SK-N-SH (cell line): ENCODE measurements around the gene SERPINI1. TPM values are rescaled to one million over a fixed set of nuclear protein-coding genes. Genes with fewer than 3 reads are reported as not detected.

Experiments
- CTCF ChIA-PET: fragments of 300-600, 350-600 bp; formaldehyde crosslinking; extraction: SDS; loops from one replicate; lab custom pipeline; 2021; lab: Yijun Ruan, JAX
- POLR2A ChIA-PET: fragments of 350-600 bp; sonication (Branson Sonifier 250); formaldehyde crosslinking; extraction: SDS; loops from one replicate; lab custom pipeline; 2020; ENCODE audit warnings: antibody characterized with exemption, inconsistent platforms; lab: Yijun Ruan, JAX
- DNase-seq: peaks from one replicate; pipeline ENCODE4 v3.0.0; 2012
- H2AFZ ChIP-seq: fragments of 200-600 bp; sonication (generic); 2 replicates; pipeline ENCODE4 v1.8.1; 2016; ENCODE audit warnings: antibody characterized with exemption, mild to moderate bottlenecking, low read depth
- H3F3A ChIP-seq: fragments of 200-600 bp; sonication (generic); replicated peaks from 2 replicates; pipeline ENCODE3; 2016; ENCODE audit warnings: antibody characterized with exemption, mild to moderate bottlenecking; ENCODE audit not compliant: insufficient read depth
- H3K27ac ChIP-seq, 2 experiments: fragments of 200-500 bp in 1 of 2; fragments of 200-600 bp in 1 of 2; sonication (Bioruptor generic) in 1 of 2; sonication (generic), shearing (Covaris generic) in 1 of 2; 2 replicates each; pipeline versions ENCODE4 v1.5.1 to v1.6.1; 2014 to 2016; ENCODE audit warnings: low read depth in 2 of 2, inconsistent platforms in 1 of 2, low read length in 1 of 2, mild to moderate bottlenecking in 1 of 2, mixed read lengths in 1 of 2
- H3K27me3 ChIP-seq: fragments of 200-600 bp; sonication (generic), shearing (Covaris generic); 2 replicates; pipeline ENCODE4 v1.6.1; 2016; ENCODE audit warnings: mixed run types; ENCODE audit not compliant: insufficient read depth
- H3K36me3 ChIP-seq, 2 experiments: fragments of 200-500 bp in 1 of 2; fragments of 200-600 bp in 1 of 2; sonication (Bioruptor generic) in 1 of 2; sonication (generic) in 1 of 2; replicated peaks in 1 of 2; 2 replicates each; pipeline versions ENCODE3 to v1.5.1; 2014 to 2016; ENCODE audit warnings: low read length in 1 of 2, mild to moderate bottlenecking in 1 of 2; ENCODE audit not compliant: insufficient read depth in 2 of 2, control insufficient read depth in 1 of 2
- H3K4me1 ChIP-seq, 2 experiments: fragments of 200-500 bp in 1 of 2; fragments of 200-600 bp in 1 of 2; sonication (Bioruptor generic) in 1 of 2; sonication (generic), shearing (Covaris generic) in 1 of 2; 2 replicates each; pipeline versions ENCODE4 v1.5.1 to v1.6.1; 2014 to 2016; ENCODE audit warnings: low read depth in 1 of 2, low read length in 1 of 2, mixed run types in 1 of 2; ENCODE audit not compliant: insufficient read depth in 2 of 2, control insufficient read depth in 1 of 2
- H3K4me2 ChIP-seq: fragments of 200-600 bp; sonication (generic), shearing (Covaris generic); 2 replicates; pipeline ENCODE4 v1.6.1; 2017; ENCODE audit warnings: mixed run types
- H3K4me3 ChIP-seq, 2 experiments: fragments of 200-500 bp in 1 of 2; fragments of 200-600 bp in 1 of 2; sonication (Bioruptor generic) in 1 of 2; sonication (generic), shearing (Covaris generic) in 1 of 2; 2 replicates each; pipeline versions ENCODE4 v1.5.1 to v1.8.1; 2014 to 2016; ENCODE audit warnings: low read depth in 2 of 2, inconsistent platforms in 1 of 2, low read length in 1 of 2, mild to moderate bottlenecking in 1 of 2, mixed read lengths in 1 of 2, moderate library complexity in 1 of 2
- H3K79me2 ChIP-seq: fragments of 200-600 bp; sonication (generic); 2 replicates; pipeline ENCODE4 v1.8.1; 2017; ENCODE audit warnings: mild to moderate bottlenecking; ENCODE audit not compliant: insufficient read depth
- H3K9ac ChIP-seq: fragments of 200-600 bp; sonication (generic); 2 replicates; pipeline ENCODE4 v1.6.1; 2017; ENCODE audit warnings: mixed run types
- H3K9me2 ChIP-seq: fragments of 200-600 bp; sonication (generic); 2 replicates; pipeline ENCODE4 v1.6.1; 2017; ENCODE audit warnings: mixed run types
- H3K9me3 ChIP-seq: fragments of 200-600 bp; sonication (generic); 2 replicates; pipeline ENCODE4 v1.6.1; 2017; ENCODE audit warnings: mixed run types, mild to moderate bottlenecking, moderate library complexity
- H4K20me1 ChIP-seq: fragments of 200-600 bp; sonication (generic); 2 replicates; pipeline ENCODE4 v1.6.1; 2017; ENCODE audit warnings: mild to moderate bottlenecking, mixed run types; ENCODE audit not compliant: insufficient read depth
- ELF1 ChIP-seq: IDR thresholded peaks from 2 replicates; pipeline ENCODE4 v1.4.0; 2012
- MXI1 ChIP-seq: IDR thresholded peaks from 2 replicates; pipeline ENCODE4 v1.6.1; 2012; ENCODE audit warnings: mild to moderate bottlenecking, low read depth, low read length, improper control_type of control experiment
- NFIC ChIP-seq: IDR thresholded peaks from 2 replicates; pipeline ENCODE4 v1.4.0; 2012; ENCODE audit warnings: borderline replicate concordance
- NRF1 ChIP-seq: IDR thresholded peaks from 2 replicates; pipeline ENCODE4 v1.6.1; 2012; ENCODE audit warnings: low read depth, mild to moderate bottlenecking, low read length
- RXRA ChIP-seq: IDR thresholded peaks from 2 replicates; pipeline ENCODE4 v1.4.0; 2012; ENCODE audit warnings: low read depth, mild to moderate bottlenecking, borderline replicate concordance
- TAF1 ChIP-seq: IDR thresholded peaks from 2 replicates; pipeline ENCODE4 v1.6.1; 2012; ENCODE audit warnings: low read depth, mild to moderate bottlenecking, low read length, moderate library complexity, borderline replicate concordance
- TCF12 ChIP-seq: IDR thresholded peaks from 2 replicates; pipeline ENCODE4 v1.4.0; 2012
- WGBS: methylation state at CpG from one replicate; pipeline ENCODE4 v1.1.6; 2017; ENCODE audit warnings: low lambda C conversion rate; 5-methylcytosine and 5-hydroxymethylcytosine counted together
- polyA plus RNA-seq, 3 experiments: library from polyadenylated mRNA; depleted of rRNA; stranded (reverse); fragments of >200 nt; gene quantifications; 2 replicates each; pipeline ENCODE4 v1.2.3, GENCODE V29; 2012
- TF ChIP-seq, protein P1 (sequence below): IDR thresholded peaks from 2 replicates; pipeline ENCODE4 v1.4.0; 2012; ENCODE audit warnings: low read depth, borderline replicate concordance
- TF ChIP-seq, protein P2 (sequence below): fragments of 150-350 bp; IDR thresholded peaks from 2 replicates; pipeline ENCODE4 v1.6.1; 2017; ENCODE audit warnings: antibody characterized with exemption, low read length, low read depth, borderline replicate concordance
- TF ChIP-seq, protein P3 (sequence below): IDR thresholded peaks from 2 replicates; pipeline ENCODE4 v1.6.1; 2012; ENCODE audit warnings: mild to moderate bottlenecking, low read depth, low read length, moderate library complexity
- TF ChIP-seq, protein P4 (sequence below): IDR thresholded peaks from 2 replicates; pipeline ENCODE4 v1.4.0; 2012; ENCODE audit warnings: low read depth
- TF ChIP-seq, protein P5 (sequence below): fragments of 150-350 bp; IDR thresholded peaks from 2 replicates; pipeline ENCODE4 v1.6.1; 2016; ENCODE audit warnings: mild to moderate bottlenecking, low read depth, low read length
- TF ChIP-seq, protein P6 (sequence below): IDR thresholded peaks from 2 replicates; pipeline ENCODE4 v1.4.0; 2012; ENCODE audit warnings: low read depth, borderline replicate concordance
- TF ChIP-seq, protein P7 (sequence below): fragments of 200-600 bp; sonication (generic); IDR thresholded peaks from 2 replicates; pipeline ENCODE4 v1.6.1; 2017; ENCODE audit warnings: antibody characterized with exemption, mild to moderate bottlenecking, moderate library complexity

SERPINI1 gene
- polyA plus RNA-seq, 1 of the 3 experiments (the other 2 are of a cell fraction): 1.9 TPM

DNA sequence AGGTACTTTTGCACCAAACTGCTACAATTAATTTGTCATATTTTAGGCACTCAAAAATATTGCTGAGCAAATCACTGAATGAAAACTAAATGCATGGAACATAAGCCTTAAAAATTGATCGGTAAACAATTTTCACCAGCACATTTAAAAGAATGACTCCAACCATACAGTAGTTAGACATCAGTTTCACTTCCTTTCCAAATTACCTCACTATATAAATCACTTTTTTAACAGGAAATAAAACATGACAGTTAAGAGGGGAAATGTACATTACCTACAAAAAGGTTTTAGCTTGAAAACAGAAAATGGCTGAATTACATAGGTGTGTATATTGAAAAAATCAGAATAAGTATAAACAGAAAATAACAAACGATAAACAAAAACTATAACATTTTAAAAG, 108.4 kb downstream of the SERPINI1 start:
- WGBS: 71% methylated on average over 2 of the region's 2 CpGs

DNA sequence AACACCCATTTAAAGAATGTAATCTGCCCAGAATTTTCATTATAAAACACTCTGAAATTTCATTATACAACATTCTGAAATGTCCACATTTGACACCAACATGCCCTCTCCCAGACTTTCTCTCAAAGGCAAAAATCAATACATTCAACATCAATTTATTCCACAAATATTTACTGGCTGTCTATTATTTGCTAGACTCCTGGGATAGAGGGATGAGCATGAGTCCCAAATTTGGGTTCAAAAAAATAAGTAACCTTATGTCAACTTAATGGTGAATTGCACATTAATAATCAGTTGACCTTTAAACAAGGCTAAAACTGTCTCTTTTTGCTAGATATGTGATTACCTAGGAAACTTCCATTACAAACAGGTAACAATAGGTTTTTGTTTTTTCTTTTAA, 109.0 kb downstream of the SERPINI1 start:
- H3K4me1 ChIP-seq: no peaks in the 10 kb centered on the region
- no peaks in the 10 kb centered on the region for H4K20me1 ChIP-seq
- H3K27me3 ChIP-seq: no peaks in the 10 kb centered on the region
- H3K36me3 ChIP-seq: no peaks in the 10 kb centered on the region
- no peak overlapping the region for H3K27ac ChIP-seq
- ChIA-PET CTCF (no interaction called here), POLR2A (no interaction called here)
- H3K79me2 ChIP-seq: no peaks in the 10 kb centered on the region
- no peak overlapping the region for H3K4me3 ChIP-seq
- no peaks in the 10 kb centered on the region for H3K9me3 ChIP-seq
- H3K9ac ChIP-seq: no peak overlapping the region
- no peak for DNase-seq
- no peaks in the 10 kb centered on the region for H3F3A ChIP-seq
- no peak overlapping the region for H2AFZ ChIP-seq
- H3K4me2 ChIP-seq: no peak overlapping the region
- H3K9me2 ChIP-seq: no peaks in the 10 kb centered on the region
- TF ChIP-seq NRF1: no peak
- TF ChIP-seq, protein P1, sequence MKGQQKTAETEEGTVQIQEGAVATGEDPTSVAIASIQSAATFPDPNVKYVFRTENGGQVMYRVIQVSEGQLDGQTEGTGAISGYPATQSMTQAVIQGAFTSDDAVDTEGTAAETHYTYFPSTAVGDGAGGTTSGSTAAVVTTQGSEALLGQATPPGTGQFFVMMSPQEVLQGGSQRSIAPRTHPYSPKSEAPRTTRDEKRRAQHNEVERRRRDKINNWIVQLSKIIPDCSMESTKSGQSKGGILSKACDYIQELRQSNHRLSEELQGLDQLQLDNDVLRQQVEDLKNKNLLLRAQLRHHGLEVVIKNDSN: no peak
- TF ChIP-seq TCF12: no peak
- TF ChIP-seq, protein P2, sequence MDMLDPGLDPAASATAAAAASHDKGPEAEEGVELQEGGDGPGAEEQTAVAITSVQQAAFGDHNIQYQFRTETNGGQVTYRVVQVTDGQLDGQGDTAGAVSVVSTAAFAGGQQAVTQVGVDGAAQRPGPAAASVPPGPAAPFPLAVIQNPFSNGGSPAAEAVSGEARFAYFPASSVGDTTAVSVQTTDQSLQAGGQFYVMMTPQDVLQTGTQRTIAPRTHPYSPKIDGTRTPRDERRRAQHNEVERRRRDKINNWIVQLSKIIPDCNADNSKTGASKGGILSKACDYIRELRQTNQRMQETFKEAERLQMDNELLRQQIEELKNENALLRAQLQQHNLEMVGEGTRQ: no peak
- no peak for TF ChIP-seq NFIC
- no peak for TF ChIP-seq RXRA
- TF ChIP-seq ELF1: no peak
- TF ChIP-seq, protein P3, sequence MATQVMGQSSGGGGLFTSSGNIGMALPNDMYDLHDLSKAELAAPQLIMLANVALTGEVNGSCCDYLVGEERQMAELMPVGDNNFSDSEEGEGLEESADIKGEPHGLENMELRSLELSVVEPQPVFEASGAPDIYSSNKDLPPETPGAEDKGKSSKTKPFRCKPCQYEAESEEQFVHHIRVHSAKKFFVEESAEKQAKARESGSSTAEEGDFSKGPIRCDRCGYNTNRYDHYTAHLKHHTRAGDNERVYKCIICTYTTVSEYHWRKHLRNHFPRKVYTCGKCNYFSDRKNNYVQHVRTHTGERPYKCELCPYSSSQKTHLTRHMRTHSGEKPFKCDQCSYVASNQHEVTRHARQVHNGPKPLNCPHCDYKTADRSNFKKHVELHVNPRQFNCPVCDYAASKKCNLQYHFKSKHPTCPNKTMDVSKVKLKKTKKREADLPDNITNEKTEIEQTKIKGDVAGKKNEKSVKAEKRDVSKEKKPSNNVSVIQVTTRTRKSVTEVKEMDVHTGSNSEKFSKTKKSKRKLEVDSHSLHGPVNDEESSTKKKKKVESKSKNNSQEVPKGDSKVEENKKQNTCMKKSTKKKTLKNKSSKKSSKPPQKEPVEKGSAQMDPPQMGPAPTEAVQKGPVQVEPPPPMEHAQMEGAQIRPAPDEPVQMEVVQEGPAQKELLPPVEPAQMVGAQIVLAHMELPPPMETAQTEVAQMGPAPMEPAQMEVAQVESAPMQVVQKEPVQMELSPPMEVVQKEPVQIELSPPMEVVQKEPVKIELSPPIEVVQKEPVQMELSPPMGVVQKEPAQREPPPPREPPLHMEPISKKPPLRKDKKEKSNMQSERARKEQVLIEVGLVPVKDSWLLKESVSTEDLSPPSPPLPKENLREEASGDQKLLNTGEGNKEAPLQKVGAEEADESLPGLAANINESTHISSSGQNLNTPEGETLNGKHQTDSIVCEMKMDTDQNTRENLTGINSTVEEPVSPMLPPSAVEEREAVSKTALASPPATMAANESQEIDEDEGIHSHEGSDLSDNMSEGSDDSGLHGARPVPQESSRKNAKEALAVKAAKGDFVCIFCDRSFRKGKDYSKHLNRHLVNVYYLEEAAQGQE: no peak
- TF ChIP-seq TAF1: no peak
- TF ChIP-seq, protein P4, sequence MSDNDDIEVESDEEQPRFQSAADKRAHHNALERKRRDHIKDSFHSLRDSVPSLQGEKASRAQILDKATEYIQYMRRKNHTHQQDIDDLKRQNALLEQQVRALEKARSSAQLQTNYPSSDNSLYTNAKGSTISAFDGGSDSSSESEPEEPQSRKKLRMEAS: no peak
- TF ChIP-seq, protein P5, sequence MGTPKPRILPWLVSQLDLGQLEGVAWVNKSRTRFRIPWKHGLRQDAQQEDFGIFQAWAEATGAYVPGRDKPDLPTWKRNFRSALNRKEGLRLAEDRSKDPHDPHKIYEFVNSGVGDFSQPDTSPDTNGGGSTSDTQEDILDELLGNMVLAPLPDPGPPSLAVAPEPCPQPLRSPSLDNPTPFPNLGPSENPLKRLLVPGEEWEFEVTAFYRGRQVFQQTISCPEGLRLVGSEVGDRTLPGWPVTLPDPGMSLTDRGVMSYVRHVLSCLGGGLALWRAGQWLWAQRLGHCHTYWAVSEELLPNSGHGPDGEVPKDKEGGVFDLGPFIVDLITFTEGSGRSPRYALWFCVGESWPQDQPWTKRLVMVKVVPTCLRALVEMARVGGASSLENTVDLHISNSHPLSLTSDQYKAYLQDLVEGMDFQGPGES: no peak

More for the DNA sequence above, 108.4 kb downstream of the SERPINI1 start:
- TF ChIP-seq RXRA (no peak), MXI1 (no peak), NRF1 (no peak)
- TF ChIP-seq, protein P6, sequence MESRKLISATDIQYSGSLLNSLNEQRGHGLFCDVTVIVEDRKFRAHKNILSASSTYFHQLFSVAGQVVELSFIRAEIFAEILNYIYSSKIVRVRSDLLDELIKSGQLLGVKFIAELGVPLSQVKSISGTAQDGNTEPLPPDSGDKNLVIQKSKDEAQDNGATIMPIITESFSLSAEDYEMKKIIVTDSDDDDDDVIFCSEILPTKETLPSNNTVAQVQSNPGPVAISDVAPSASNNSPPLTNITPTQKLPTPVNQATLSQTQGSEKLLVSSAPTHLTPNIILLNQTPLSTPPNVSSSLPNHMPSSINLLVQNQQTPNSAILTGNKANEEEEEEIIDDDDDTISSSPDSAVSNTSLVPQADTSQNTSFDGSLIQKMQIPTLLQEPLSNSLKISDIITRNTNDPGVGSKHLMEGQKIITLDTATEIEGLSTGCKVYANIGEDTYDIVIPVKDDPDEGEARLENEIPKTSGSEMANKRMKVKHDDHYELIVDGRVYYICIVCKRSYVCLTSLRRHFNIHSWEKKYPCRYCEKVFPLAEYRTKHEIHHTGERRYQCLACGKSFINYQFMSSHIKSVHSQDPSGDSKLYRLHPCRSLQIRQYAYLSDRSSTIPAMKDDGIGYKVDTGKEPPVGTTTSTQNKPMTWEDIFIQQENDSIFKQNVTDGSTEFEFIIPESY: no peak
- TF ChIP-seq, protein P7, sequence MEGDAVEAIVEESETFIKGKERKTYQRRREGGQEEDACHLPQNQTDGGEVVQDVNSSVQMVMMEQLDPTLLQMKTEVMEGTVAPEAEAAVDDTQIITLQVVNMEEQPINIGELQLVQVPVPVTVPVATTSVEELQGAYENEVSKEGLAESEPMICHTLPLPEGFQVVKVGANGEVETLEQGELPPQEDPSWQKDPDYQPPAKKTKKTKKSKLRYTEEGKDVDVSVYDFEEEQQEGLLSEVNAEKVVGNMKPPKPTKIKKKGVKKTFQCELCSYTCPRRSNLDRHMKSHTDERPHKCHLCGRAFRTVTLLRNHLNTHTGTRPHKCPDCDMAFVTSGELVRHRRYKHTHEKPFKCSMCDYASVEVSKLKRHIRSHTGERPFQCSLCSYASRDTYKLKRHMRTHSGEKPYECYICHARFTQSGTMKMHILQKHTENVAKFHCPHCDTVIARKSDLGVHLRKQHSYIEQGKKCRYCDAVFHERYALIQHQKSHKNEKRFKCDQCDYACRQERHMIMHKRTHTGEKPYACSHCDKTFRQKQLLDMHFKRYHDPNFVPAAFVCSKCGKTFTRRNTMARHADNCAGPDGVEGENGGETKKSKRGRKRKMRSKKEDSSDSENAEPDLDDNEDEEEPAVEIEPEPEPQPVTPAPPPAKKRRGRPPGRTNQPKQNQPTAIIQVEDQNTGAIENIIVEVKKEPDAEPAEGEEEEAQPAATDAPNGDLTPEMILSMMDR: no peak
- H3K9me3 ChIP-seq: no peaks in the 10 kb centered on the region
- H3K4me2 ChIP-seq: no peak overlapping the region
- CTCF ChIA-PET: no interaction called here
- no peaks in the 10 kb centered on the region for H4K20me1 ChIP-seq
- H3K36me3 ChIP-seq: no peaks in the 10 kb centered on the region
- H3K79me2 ChIP-seq: no peaks in the 10 kb centered on the region
- H3K4me1 ChIP-seq: no peaks in the 10 kb centered on the region
- no peaks in the 10 kb centered on the region for H3K9me2 ChIP-seq
- no peak overlapping the region for H2AFZ ChIP-seq
- no peak overlapping the region for H3K4me3 ChIP-seq
- no peak overlapping the region for H3K9ac ChIP-seq
- no peak for DNase-seq
- H3F3A ChIP-seq: no peaks in the 10 kb centered on the region
- no peak overlapping the region for H3K27ac ChIP-seq
- H3K27me3 ChIP-seq: no peaks in the 10 kb centered on the region
- POLR2A ChIA-PET: no interaction called here
